Embryonic facial prominence (tissue), 1 donor: ENCODE measurements around the gene NUTF2.
"Not testable (repeated sequence)": the region's sequence is repeated elsewhere in the genome, so short reads cannot be mapped to it uniquely, and the experiment has no call there.

ENCODE experiments used
- DNase-seq: peaks from one replicate; pipeline ENCODE4 v3.0.0-alpha.2; 2016; ENCODE audit errors: extremely low spot score

Gene NUTF2

DNA sequence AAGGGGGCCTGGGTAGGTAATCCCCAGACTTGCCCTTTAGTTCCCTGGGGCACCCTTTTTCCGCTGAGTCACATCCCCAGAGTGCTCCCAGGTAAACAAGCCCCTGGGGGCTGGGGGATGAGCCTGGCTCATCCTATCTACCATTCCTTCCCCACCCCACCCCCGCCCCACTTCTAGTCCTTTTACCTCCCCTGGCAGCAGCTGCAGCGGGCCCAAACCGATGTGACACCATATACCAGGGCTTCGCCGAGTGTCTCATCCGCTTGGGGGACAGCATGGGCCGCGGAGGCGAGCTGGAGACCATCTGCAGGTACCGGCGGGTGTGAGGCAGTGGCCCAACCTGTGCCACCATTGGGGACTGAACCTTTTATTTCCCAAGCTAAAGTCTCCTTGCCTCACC, 38.8 kb downstream of the NUTF2 start:
- DNase-seq, result no peak

DNA sequence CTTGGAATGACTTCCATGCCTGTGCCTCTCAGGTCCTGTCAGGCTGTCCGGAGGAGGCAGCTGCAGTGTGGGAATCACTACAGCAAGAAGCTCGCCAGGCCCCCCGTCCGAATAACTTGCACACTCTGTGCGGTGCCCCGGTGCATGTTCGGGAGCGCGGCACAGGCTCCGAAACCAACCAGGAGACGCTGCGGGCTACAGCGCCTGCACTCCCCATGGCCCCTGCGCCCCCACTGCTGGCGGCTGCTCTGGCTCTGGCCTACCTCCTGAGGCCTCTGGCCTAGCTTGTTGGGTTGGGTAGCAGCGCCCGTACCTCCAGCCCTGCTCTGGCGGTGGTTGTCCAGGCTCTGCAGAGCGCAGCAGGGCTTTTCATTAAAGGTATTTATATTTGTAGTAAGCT, 39.2 kb downstream of the NUTF2 start:
- DNase-seq, result no peak

- no peak for DNase-seq
These were observed 39.7 kb downstream of the NUTF2 start for GRCh38 chr16:67886387-67886786.

DNA sequence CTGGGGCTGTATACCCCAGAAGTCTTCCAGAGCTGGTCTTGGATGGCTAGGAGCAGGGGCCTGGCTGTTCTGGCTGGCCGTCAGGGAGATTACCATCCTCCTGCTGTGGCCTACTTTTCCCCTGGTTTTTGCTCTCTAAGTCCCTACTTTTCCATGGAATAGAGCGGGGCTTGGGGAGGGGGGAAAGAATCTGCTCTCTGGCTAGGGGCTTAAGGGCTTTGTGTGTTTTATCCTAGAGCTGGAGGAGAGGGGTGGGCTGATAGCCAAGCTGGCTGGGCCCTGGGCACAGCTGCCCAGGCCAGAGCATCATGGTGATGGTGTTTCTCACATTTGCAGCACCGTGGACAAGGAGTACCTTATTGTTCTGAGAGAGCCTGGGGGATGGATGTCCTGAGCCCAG, 41.6 kb downstream of the NUTF2 start:
- no peak for DNase-seq

DNA sequence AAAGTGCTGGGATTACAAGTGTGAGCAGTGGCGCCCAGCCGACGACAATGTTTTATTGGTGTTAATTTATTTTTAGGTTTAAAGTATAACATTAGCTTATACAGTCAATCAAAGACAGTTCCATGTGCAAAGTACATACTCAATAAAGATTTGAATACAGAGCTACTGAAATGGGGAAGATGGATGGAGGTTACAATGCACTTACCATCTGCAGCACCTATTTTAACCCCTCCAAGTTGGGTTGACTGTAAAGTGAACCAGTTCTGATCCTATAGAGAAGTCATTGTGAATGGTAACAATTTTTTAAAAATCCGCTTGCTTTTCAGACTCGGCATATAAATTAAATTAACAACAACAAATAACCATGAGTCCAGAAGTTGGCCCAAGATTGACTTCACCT, 45.6 kb downstream of the NUTF2 start:
- DNase-seq, result no peak

- peak; percentile 94 for DNase-seq
These were observed 46.4 kb downstream of the NUTF2 start, which contains the start of gene PSKH1 for GRCh38 chr16:67892899-67893742. TSS of gene PSKH1 (plus strand) at chr16:67893254. CDS start at chr16:67908750, 15,496 bp downstream.

DNA sequence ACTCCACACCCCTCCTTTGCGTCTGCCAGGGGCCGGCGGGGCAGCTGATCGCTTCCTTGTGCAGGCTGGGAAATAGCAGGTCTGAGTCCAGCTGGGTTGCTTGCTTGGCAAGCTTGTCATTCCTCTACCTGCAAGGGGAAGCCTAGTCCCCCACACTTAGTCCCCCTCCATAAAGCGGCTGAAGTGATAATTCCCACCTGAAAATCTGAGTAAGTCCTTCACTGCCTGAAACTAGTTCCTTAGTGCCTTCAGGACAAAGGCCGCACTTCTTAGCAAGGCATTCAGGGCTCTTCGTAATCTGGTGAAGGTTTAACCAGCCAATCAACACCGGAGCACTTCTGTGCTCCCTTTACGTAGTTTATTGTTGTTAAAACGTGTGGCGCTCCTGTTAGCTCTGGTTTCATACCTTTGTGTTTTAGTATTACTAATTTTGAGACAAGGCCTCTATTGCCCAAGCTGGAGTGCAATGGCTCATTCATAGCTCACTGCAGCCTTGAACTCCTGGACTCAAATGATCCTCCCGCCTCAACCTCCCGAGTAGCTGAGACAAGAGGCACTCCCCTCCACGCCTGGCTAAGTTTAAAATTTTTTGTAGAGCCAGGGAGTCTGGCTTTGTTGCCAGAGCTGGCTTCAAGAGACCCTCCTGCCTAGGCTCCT, 47.1 kb downstream of the NUTF2 start:
- no peak for DNase-seq

DNA sequence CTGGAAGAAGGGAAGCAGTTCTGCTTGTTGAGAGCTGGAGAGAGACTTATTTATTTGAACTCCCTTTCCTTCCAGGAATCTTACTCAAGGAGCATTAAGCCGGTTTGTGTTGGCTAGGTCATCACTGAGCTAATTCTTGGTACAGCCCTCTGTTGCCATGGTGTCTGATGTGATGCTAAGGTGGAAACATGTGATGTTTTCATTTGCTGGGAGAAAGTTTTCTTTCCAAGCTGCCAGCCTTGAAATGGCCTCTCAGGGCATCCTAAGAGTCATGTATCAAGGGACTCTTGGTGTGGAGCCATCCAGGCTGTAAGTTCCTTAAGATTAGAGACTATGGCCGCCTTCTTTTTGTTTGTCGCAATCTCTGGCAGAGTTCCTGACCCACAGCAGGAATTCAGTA, 50.5 kb downstream of the NUTF2 start:
- peak; percentile 16 for DNase-seq

DNA sequence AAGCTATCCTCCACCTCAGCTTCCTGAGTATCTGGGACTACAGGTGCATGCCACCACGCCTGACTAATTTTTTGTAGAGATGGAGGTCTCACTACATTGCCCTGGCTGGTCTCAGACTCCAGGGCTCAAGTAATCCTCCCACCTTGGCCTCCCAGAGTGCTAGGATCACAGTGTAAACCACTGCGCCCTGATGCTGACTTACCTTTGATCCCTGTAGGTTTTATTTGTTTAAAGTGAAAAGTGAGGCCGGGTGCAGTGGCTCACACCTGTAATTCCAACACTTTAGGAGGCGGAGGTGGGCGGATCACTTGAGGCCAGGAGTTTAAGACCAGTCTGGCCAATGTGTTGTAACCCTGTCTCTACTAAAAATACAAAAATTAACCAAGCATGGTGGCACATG, 55.0 kb downstream of the NUTF2 start:
- DNase-seq, result no peak

- DNase-seq, result no peak
These were observed 56.1 kb downstream of the NUTF2 start for GRCh38 chr16:67902831-67903230.

DNA sequence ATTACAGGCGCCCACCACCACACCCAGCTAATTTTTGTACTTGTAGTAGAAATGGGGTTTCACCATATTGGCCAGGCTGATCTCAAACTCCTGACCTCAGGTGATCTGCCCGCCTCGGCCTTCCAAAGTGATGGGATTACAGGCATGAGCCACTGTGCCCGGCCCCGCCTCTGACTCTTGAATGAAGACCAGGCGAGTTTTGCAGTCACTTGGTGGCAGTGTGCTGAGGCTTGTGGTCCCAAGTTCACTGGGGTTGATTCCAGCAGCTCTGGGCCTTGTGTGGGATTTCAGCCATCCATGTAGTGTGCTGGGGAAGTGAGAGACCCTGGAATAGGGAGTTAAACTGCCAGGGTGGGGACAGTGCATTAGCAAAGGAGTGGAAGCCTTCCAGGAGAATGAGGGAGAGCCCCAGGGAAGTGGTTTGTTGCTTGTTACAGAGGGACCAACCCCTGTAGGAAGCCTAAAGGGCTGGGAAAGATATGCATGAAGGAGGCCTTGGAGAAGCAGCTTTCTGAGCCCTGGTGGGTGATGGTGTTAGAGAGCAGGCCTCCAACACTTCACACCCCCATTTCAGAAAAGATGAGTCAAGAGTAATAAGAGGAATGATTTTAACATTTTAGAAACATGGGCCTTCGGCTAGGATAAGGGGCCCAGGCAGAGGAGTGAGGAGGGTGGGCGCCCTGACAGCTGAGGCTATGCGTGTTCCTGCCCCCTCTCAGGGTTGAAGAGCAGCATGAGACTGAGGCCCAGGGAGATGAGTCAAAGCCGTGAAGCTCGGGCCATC, 60.9 kb downstream of the NUTF2 start:
- DNase-seq, result no peak

GRCh38 chr16:67909056-67909742, 62.5 kb downstream of the NUTF2 start:
- no peak for DNase-seq

DNA sequence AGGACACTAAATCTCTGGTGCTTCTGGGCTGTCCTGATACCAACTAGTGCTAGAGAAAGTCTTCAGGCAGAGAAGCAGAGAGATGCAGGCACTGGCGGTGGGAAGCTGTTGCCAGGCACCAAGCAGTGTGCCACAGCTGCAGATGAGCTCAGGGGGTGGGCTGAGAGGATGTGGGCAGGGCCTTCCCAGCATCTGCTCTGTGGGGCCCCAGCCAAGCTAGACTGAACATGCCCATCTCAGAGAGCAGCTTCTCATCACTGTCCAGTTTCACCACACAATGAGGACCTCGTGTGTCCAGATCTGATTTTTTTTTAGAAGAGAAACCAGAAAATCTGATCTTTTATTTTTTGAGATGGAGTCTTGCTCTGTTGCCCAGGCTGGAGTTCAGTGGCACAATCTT, 63.4 kb downstream of the NUTF2 start:
- no peak for DNase-seq

DNA sequence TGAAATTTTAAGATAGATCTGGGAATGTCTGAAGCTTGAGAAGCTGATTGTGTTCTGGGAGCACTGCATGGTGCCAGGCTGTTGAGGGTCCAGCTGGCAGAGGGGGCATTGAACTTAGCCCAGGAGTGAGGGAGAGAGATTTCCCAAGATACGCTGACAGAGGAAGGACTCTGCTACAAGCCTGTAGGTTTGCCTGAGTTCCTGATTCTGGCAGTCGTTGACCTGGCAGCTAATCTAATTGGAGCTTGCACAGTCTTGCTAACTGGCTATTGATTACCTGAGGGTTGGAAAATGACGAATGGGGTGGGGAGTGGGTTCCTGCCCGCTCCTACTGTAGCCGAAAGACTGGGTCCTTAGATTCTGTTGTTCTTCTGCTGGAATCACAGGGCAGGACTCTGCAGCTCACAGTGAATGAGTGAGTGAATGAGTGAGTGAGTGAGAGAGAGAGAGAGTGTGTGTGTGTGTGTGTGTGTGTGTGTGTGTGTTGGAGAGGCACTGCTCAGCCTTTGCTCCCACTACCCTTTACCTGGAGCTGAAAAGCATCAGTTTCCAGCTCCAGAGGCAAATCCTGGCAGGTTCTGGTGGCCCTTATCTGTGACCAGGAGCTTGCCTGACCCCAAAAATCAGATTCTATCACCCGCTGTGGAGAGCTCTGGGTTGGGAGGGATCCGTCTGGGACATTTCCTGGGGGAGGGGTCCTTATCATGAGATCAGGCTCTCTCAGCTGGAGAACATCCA, 68.2 kb downstream of the NUTF2 start:
- no peak for DNase-seq

DNA sequence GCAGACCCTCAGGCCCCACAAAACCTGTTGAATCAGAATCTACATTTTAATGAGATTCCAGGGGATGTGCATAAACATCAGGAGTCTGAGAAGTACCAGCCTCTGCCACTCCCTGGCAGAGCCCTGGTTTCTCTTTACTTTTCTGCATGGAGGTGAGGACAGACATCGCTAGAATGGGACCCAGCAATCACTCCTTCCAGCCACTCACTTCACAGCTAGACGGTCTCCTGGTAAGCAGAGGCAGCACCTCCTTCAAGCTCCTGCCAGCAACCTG, 68.7 kb downstream of the NUTF2 start:
- not testable (repeated sequence) for DNase-seq

DNA sequence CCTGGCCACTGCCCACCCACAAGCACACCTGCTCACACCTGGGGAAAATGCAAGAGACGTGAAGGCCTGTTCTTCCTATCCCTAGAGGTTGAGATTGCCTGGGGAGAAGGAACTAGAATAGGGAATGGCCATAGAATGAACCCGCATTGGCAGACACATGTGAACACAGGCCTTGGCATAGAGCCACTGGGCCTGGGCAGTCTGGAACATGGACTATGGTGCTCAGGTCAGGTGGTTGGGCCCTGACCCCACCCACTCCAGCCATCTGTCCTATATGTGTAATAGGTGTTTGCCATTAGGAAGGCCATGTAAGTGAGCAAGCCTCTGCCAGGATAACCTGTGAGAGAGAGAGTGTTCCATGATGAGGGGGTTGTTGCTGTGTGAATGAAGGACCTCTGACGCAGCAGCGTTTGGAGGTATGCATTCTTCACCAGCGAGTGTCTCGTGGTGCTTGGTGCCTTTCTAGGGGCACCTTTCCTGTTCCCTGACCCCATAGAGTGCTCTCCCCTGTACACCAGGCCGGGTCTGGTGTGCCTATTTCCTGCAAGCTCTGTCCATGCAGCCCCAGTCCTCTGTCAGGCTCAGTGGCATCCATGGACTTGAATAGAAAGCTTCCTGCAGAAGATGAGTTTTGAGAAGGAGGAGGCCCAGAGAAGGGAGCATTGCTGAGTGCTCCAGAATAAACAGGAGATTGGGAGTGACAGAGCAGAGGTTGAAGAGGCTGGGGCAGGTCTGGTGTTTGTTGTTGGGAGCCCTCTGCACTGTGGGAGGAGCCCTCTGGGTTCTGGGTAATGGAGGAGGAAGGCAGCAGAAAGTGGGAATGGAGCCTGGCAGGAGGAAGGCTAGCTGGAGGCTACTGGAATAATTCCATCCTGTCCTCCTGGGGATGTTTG, 69.3 kb downstream of the NUTF2 start:
- DNase-seq, result no peak

- DNase-seq, result no peak
These were observed 70.6 kb downstream of the NUTF2 start for GRCh38 chr16:67917140-67917851.

DNA sequence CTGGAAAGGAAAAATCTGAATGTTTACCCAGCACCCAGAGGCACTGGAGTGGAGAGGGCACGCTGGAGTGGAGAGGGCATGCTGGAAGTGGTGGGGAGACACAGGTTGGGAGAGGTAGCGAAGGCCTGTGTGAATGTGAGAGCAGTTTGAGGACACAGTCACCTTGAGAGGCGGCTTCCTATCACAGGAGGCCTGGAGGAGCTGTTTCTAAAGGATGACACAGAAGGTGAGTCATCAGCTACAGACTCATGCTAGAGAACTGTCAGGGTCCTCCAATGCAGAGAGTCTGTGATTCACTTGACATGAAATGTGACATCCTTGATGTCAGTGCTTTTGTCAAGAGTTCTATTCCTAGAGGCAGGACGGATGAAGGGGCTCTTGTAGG, 71.1 kb downstream of the NUTF2 start:
- DNase-seq, result no peak

- no peak for DNase-seq
These were observed 73.0 kb downstream of the NUTF2 start for GRCh38 chr16:67919622-67920221.
